PC-9 (cell line): ENCODE data around the gene USP4. TPM values are rescaled to one million over a fixed set of nuclear protein-coding genes. Genes with fewer than 3 reads are reported as not detected.
A peak's percentile ranks its signal among the peaks of the same experiment; 100 is the strongest.
"Not testable (repeated sequence)": the region's sequence is repeated elsewhere in the genome, so short reads cannot be mapped to it uniquely, and the experiment has no call there.

Experiments used
- BruUV-seq: library from RNA; stranded (reverse); fragments of 400-500 nt; replicated peaks from 2 replicates; lab custom pipeline; 2021; lab: Mats Ljungman, UMichigan
- CTCF ChIA-PET: fragments of 300-600 bp; sonication (Branson Sonifier 250); formaldehyde crosslinking; loops from one replicate; lab custom pipeline; 2022; ENCODE audit warnings: antibody characterized with exemption; lab: Charles Lee
- POLR2A ChIA-PET: fragments of 300-600 bp; sonication (Branson Sonifier 250); formaldehyde crosslinking; loops from one replicate; lab custom pipeline; 2022; ENCODE audit warnings: antibody characterized with exemption; ENCODE audit not compliant: unreplicated experiment; lab: Charles Lee
- DNase-seq, 2 experiments: peaks; one replicate each; pipeline versions ENCODE4 v3.0.0 to v3.0.0-alpha.2; 2015 to 2022; ENCODE audit warnings: mixed read lengths in 1 of 2
- H2AFZ ChIP-seq: fragments of 200-600 bp; sonication (generic); 2 replicates; pipeline ENCODE4 v1.8.1; 2017; ENCODE audit warnings: antibody characterized with exemption
- H3F3A ChIP-seq: fragments of 200-600 bp; sonication (generic); 2 replicates; pipeline ENCODE4 v1.8.1; 2017; ENCODE audit warnings: antibody characterized with exemption, mild to moderate bottlenecking, low read depth; ENCODE audit not compliant: insufficient read depth
- H3K27ac ChIP-seq: fragments of 200-600 bp; sonication (generic); 2 replicates; pipeline ENCODE4 v1.6.1; 2016; ENCODE audit warnings: mixed run types
- H3K27me3 ChIP-seq: fragments of 200-600 bp; sonication (generic); 2 replicates; pipeline ENCODE4 v1.6.1; 2016; ENCODE audit warnings: low read depth, mixed run types; ENCODE audit not compliant: insufficient read depth
- H3K36me3 ChIP-seq: fragments of 200-600 bp; sonication (generic); 2 replicates; pipeline ENCODE4 v1.6.1; 2016; ENCODE audit warnings: low read depth, mixed run types
- H3K4me1 ChIP-seq: fragments of 200-600 bp; sonication (generic); replicated peaks from 2 replicates; pipeline ENCODE4 v1.6.1; 2016; ENCODE audit warnings: mixed run types; ENCODE audit not compliant: insufficient read depth
- H3K4me2 ChIP-seq: fragments of 200-600 bp; sonication (generic); 2 replicates; pipeline ENCODE4 v1.6.1; 2017; ENCODE audit warnings: mixed run types
- H3K4me3 ChIP-seq: fragments of 200-600 bp; sonication (generic); 2 replicates; pipeline ENCODE4 v1.6.1; 2016; ENCODE audit warnings: mixed run types
- H3K79me2 ChIP-seq: fragments of 200-600 bp; sonication (generic); 2 replicates; pipeline ENCODE4 v1.6.1; 2017; ENCODE audit warnings: low read depth, mixed run types
- H3K9me2 ChIP-seq: fragments of 200-600 bp; sonication (generic); 2 replicates; pipeline ENCODE4 v1.8.1; 2017; ENCODE audit warnings: mild to moderate bottlenecking; ENCODE audit not compliant: insufficient read depth
- H3K9me3 ChIP-seq: fragments of 200-600 bp; sonication (generic); 2 replicates; pipeline ENCODE4 v1.8.1; 2016; ENCODE audit warnings: low read depth; ENCODE audit not compliant: insufficient read depth
- H4K20me1 ChIP-seq: fragments of 200-600 bp; sonication (generic); 2 replicates; pipeline ENCODE4 v1.8.1; 2017; ENCODE audit not compliant: insufficient read depth
- EZH2 ChIP-seq: fragments of 200-600 bp; sonication (generic); IDR thresholded peaks from 2 replicates; pipeline ENCODE4 v1.8.0; 2017; ENCODE audit warnings: antibody characterized with exemption, low read depth
- intact Hi-C: fragments of 100-400 bp; cut with micrococcal nuclease; formaldehyde crosslinking; loops from one replicate; pipeline ENCODE4 v1.10.0; 2022; ENCODE audit not compliant: unreplicated experiment
- total RNA-seq: library from RNA; stranded (reverse); gene quantifications from 2 replicates; pipeline ENCODE4 v1.2.3, GENCODE V29; 2021
- TF ChIP-seq, protein P1 (sequence below): fragments of 200-600 bp; sonication (generic); conservative IDR thresholded peaks from 2 replicates; pipeline ENCODE4 v1.6.1; 2017; ENCODE audit warnings: mixed run types, antibody characterized with exemption, mild to moderate bottlenecking, moderate library complexity

Gene USP4
- total RNA-seq, 1 experiment from 2014 or later: 42.9 TPM

DNA sequence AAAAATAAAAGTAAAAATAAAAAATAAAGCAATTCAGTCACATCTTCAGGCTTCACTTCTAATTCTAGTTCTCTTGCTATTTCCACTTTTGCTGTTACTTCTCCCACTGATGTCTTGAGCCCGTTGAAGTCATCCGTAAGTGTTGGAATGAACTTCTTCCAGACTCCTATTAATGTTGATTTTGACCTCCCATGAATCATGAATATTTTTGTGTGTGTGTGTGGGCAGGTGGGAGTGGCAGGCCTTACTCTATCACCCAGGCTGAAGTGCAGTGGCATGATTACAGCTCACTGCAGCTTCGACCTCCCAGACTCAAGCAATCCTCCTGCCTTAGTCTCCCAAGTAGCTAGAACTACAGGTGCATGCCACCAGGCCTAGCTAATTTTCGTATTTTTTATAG lies 10.7 kb downstream of the USP4 start:
- Histone ChIP-seq H2AFZ (no peak overlapping the region), H4K20me1 (no peaks in the 10 kb centered on the region), H3K4me3 (no peak overlapping the region), H3K4me1 (no peaks in the 10 kb centered on the region), H3K27me3 (no peaks in the 10 kb centered on the region), H3K36me3 (peaks cover 3% of the 10 kb centered on the region; the same call in 1 of the 2 replicates), H3K27ac (no peak overlapping the region), H3K9me3 (no peaks in the 10 kb centered on the region), H3K4me2 (no peak overlapping the region), H3K9me2 (no peaks in the 10 kb centered on the region), H3F3A (no peaks in the 10 kb centered on the region), H3K79me2 (no peaks in the 10 kb centered on the region)
- TF ChIP-seq, protein P1, sequence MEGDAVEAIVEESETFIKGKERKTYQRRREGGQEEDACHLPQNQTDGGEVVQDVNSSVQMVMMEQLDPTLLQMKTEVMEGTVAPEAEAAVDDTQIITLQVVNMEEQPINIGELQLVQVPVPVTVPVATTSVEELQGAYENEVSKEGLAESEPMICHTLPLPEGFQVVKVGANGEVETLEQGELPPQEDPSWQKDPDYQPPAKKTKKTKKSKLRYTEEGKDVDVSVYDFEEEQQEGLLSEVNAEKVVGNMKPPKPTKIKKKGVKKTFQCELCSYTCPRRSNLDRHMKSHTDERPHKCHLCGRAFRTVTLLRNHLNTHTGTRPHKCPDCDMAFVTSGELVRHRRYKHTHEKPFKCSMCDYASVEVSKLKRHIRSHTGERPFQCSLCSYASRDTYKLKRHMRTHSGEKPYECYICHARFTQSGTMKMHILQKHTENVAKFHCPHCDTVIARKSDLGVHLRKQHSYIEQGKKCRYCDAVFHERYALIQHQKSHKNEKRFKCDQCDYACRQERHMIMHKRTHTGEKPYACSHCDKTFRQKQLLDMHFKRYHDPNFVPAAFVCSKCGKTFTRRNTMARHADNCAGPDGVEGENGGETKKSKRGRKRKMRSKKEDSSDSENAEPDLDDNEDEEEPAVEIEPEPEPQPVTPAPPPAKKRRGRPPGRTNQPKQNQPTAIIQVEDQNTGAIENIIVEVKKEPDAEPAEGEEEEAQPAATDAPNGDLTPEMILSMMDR: no peak
- no TSS peak for BruUV-seq
- CTCF ChIA-PET: no interaction called here
- POLR2A ChIA-PET: interaction anchor here (0.6 kb wide), 1 partner anchor 394 kb away, joined by 7 read pairs; no protein-coding TSS in a partner anchor
- DNase-seq: no peak
- intact Hi-C loops: no loop called here

DNA sequence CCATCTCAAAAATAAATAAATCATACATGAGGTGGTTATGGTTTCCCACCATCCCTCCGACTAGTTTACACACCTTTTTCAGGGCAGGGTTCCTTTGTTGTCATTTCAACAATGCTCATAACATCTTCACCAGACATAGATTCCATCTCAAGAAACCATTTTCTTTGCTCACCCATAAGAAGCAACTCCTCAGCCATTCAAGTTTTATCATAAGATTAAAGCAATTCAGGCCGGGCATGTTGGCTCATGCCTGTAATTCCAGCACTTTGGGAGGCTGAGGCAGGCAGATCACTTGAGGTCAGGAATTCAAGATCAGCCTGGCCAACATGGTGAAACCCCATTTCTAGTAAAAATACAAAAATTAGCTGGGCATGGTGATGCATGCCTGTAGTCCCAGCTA lies 11.5 kb downstream of the USP4 start:
- intact Hi-C loops, DNase-seq, H3K79me2 ChIP-seq, H3K27me3 ChIP-seq, CTCF ChIA-PET, H3K36me3 ChIP-seq, H3K27ac ChIP-seq, BruUV-seq, H4K20me1 ChIP-seq, H3K9me3 ChIP-seq, H3K4me3 ChIP-seq, H3K9me2 ChIP-seq, H3K4me2 ChIP-seq, H3F3A ChIP-seq, H2AFZ ChIP-seq, H3K4me1 ChIP-seq, POLR2A ChIA-PET: not testable (repeated sequence)

DNA sequence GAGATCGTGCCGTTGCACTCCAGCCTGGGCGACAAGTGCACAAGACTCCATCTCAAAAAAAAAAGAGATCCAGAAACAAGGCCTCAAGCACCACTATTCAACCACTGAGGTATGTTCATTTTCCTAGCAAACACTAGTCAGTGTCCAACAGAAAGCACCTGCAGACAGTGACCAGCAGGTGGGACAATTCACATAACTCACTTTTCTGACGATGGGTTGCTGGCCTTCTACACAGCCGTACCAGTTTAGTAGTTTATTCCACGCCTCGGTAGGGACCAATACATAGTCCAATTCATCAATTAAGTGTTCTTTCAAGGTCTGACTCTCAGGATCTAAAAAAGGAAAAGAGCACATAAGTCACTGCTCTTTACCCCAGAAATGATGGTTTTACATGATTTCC lies 12.4 kb downstream of the USP4 start:
- POLR2A ChIA-PET: no interaction called here

DNA sequence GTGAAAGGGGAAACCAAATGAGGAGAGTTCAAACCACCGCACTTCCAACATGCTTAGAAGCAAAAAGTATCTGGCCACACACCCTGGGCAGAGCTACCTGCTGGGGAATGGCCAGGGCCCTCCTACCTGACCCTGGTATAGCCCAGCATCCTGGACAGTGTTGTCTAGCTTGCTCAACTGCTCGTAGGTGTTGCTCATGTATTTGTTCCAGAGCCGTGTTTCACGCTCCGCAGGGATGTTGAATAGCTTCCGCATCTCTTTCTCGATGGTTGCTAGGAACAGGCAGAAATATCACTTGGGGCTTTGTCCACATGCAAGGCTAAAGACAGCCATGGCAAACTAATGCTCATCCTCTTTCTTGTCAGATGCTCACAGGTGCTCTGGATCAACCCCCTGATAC lies 15.1 kb downstream of the USP4 start:
- CTCF ChIA-PET: no interaction called here
- intact Hi-C loops: no loop called here

More for the DNA sequence above, 12.4 kb downstream of the USP4 start:
- no peaks in the 10 kb centered on the region for H3K4me1 ChIP-seq
- CTCF ChIA-PET: no interaction called here
- H3K9me3 ChIP-seq: no peaks in the 10 kb centered on the region
- DNase-seq: no peak
- no peak for TF ChIP-seq EZH2
- TF ChIP-seq, protein P1: peak; percentile 51
- no peaks in the 10 kb centered on the region for H4K20me1 ChIP-seq
- H2AFZ ChIP-seq: no peak overlapping the region
- no peak overlapping the region for H3K27ac ChIP-seq
- no peaks in the 10 kb centered on the region; the same call in 1 of the 2 replicates for H3K36me3 ChIP-seq
- BruUV-seq: no TSS peak
- no peaks in the 10 kb centered on the region for H3F3A ChIP-seq
- no peaks in the 10 kb centered on the region for H3K9me2 ChIP-seq
- H3K4me2 ChIP-seq: no peak overlapping the region
- H3K27me3 ChIP-seq: no peaks in the 10 kb centered on the region
- intact Hi-C loops: no loop called here
- no peaks in the 10 kb centered on the region for H3K79me2 ChIP-seq
- H3K4me3 ChIP-seq: no peak overlapping the region

More for the DNA sequence above, 15.1 kb downstream of the USP4 start:
- TF ChIP-seq, protein P1: no peak
- no peak for TF ChIP-seq EZH2
- no peaks in the 10 kb centered on the region for H3K27me3 ChIP-seq
- no peaks in the 10 kb centered on the region for H3F3A ChIP-seq
- no peak overlapping the region for H2AFZ ChIP-seq
- no peaks in the 10 kb centered on the region for H3K9me3 ChIP-seq
- H3K36me3 ChIP-seq: peaks cover 5% of the 10 kb centered on the region; the same call in 1 of the 2 replicates
- no peaks in the 10 kb centered on the region for H3K79me2 ChIP-seq
- POLR2A ChIA-PET: no interaction called here
- no peak overlapping the region for H3K4me2 ChIP-seq
- no peaks in the 10 kb centered on the region for H4K20me1 ChIP-seq
- no TSS peak for BruUV-seq
- H3K4me1 ChIP-seq: no peaks in the 10 kb centered on the region
- DNase-seq: no peak
- H3K27ac ChIP-seq: no peak overlapping the region
- H3K4me3 ChIP-seq: no peak overlapping the region
- H3K9me2 ChIP-seq: no peaks in the 10 kb centered on the region
